ENCODE data around the gene CCDC8.
"Not testable (repeated sequence)": the region's sequence is repeated elsewhere in the genome, so short reads cannot be mapped to it uniquely, and the experiment has no call there.

Gene CCDC8

GRCh38 chr19:46386996-46387712 lies 26.2 kb downstream of the CCDC8 start:
- DNase-seq (ENCODE audit: low spot score in 2 of 2) (no peak), ATAC-seq (ENCODE audit: low read depth) (no peak)
- H3K36me3 Mint-ChIP-seq, result peaks cover 49% of the 10 kb centered on the region
- H3K9me3 Mint-ChIP-seq, result no peaks in the 10 kb centered on the region
- H3K27me3 Mint-ChIP-seq, result no peaks in the 10 kb centered on the region
- H3K4me3 Mint-ChIP-seq, result no peak overlapping the region
- no peaks in the 10 kb centered on the region for H3K4me1 Mint-ChIP-seq
- no peak overlapping the region for H3K27ac Mint-ChIP-seq

DNA sequence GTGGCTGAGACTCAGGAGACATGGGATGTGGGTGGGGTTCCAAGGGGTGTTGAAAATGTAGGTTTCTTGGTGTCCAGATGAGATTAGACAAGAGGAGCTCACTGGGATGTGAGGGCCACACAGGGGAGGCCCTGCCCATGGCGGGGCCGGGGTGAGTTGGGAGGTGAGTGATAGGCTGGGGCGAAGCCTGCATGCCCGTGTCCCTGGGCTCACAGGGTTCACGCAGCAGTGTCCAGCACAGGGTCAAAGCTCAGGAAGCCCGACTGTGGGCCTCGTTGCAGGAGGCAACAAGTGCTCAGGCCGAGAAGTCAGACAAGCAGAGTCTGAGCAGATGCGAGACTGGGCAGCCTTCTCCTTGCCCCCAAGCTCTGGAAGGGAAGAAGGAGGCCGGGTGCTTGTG lies 27.2 kb downstream of the CCDC8 start:
- H3K36me3 Mint-ChIP-seq, result peaks cover 50% of the 10 kb centered on the region
- H3K4me1 Mint-ChIP-seq, result no peaks in the 10 kb centered on the region
- H3K27me3 Mint-ChIP-seq, result no peaks in the 10 kb centered on the region
- no peak for DNase-seq (ENCODE audit: low spot score in 2 of 2)
- no peak overlapping the region for H3K4me3 Mint-ChIP-seq
- ATAC-seq (ENCODE audit: low read depth), result no peak
- H3K27ac Mint-ChIP-seq, result no peak overlapping the region
- H3K9me3 Mint-ChIP-seq, result no peaks in the 10 kb centered on the region

- Mint-ChIP-seq H3K36me3 (peaks cover 53% of the 10 kb centered on the region), H3K27me3 (no peaks in the 10 kb centered on the region), H3K4me3 (no peak overlapping the region), H3K4me1 (no peaks in the 10 kb centered on the region), H3K27ac (no peak overlapping the region), H3K9me3 (no peaks in the 10 kb centered on the region)
- DNase-seq (ENCODE audit: low spot score in 2 of 2) (no peak), ATAC-seq (ENCODE audit: low read depth) (no peak)
These were observed 27.7 kb downstream of the CCDC8 start for GRCh38 chr19:46385636-46386035.

DNA sequence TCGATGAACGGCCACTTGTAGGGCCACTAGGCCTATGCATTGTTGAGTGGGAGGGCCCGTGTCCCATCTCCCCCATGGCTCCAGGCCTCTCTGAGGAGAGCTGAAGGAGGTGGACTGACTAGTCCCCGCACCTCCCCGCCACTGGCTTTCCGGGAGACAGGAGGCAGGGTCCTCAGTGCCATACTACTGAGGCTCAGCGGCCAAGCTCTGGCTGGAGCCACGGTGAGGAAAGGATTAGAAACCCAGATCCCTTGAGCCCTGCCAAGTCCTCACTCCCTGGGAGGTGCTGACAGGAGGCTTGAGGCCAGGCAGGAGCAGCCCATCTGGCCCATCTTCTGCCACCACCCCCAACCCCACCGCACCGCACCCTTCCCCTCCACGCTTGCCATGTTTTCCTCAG lies 29.0 kb downstream of the CCDC8 start:
- H3K4me1 Mint-ChIP-seq, result no peaks in the 10 kb centered on the region
- ATAC-seq (ENCODE audit: low read depth), result no peak
- DNase-seq (ENCODE audit: low spot score in 2 of 2), result no peak
- H3K36me3 Mint-ChIP-seq, result peaks cover 53% of the 10 kb centered on the region
- H3K4me3 Mint-ChIP-seq, result no peak overlapping the region
- no peaks in the 10 kb centered on the region for H3K9me3 Mint-ChIP-seq
- no peaks in the 10 kb centered on the region for H3K27me3 Mint-ChIP-seq
- no peak overlapping the region for H3K27ac Mint-ChIP-seq

- H3K27ac Mint-ChIP-seq, result no peak overlapping the region
- ATAC-seq (ENCODE audit: low read depth), result no peak
- DNase-seq (ENCODE audit: low spot score in 2 of 2), result no peak
- H3K4me1 Mint-ChIP-seq, result no peaks in the 10 kb centered on the region
- H3K9me3 Mint-ChIP-seq, result no peaks in the 10 kb centered on the region
- H3K36me3 Mint-ChIP-seq, result peaks cover 52% of the 10 kb centered on the region
- H3K4me3 Mint-ChIP-seq, result no peak overlapping the region
- no peaks in the 10 kb centered on the region for H3K27me3 Mint-ChIP-seq
These were observed 29.5 kb downstream of the CCDC8 start for GRCh38 chr19:46383846-46384245.

- Mint-ChIP-seq H3K9me3 (no peaks in the 10 kb centered on the region), H3K36me3 (peaks cover 50% of the 10 kb centered on the region), H3K4me3 (no peak overlapping the region), H3K4me1 (no peaks in the 10 kb centered on the region), H3K27ac (no peak overlapping the region), H3K27me3 (no peaks in the 10 kb centered on the region)
- DNase-seq (ENCODE audit: low spot score in 2 of 2), result no peak
- no peak for ATAC-seq (ENCODE audit: low read depth)
These were observed 30.1 kb downstream of the CCDC8 start for GRCh38 chr19:46383171-46383815.

GRCh38 chr19:46381756-46382345 lies 31.5 kb downstream of the CCDC8 start:
- ATAC-seq (ENCODE audit: low read depth) (no peak), DNase-seq (ENCODE audit: low spot score in 2 of 2) (no peak)
- Mint-ChIP-seq H3K27ac (peak overlapping the region; percentile 60), H3K9me3 (no peaks in the 10 kb centered on the region), H3K4me1 (no peaks in the 10 kb centered on the region), H3K36me3 (peaks cover 51% of the 10 kb centered on the region), H3K27me3 (no peaks in the 10 kb centered on the region), H3K4me3 (no peak overlapping the region)

DNA sequence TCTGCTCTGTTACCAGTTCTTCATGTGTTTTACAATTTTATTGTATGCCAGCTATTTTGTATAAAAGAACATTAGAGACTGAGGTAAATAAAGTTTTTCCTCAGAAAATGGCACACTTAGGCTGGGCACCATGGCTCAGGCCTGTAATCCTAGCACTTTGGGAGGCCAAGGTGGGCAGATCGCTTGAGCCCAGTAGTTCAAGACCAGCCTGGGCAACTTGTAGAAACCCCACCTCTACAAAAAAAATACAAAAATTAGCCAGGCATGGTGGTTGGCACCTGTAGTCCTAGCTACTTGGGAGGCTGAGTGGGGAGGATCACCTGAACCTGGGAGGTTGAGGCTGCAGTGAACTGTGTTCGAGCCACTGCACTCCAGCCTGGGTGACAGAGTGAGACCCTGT lies 32.0 kb downstream of the CCDC8 start:
- H3K4me1 Mint-ChIP-seq, result no peaks in the 10 kb centered on the region
- H3K27me3 Mint-ChIP-seq, result no peaks in the 10 kb centered on the region
- ATAC-seq (ENCODE audit: low read depth) (no peak), DNase-seq (ENCODE audit: low spot score in 2 of 2) (no peak)
- H3K9me3 Mint-ChIP-seq, result no peaks in the 10 kb centered on the region
- peaks cover 54% of the 10 kb centered on the region for H3K36me3 Mint-ChIP-seq
- no peak overlapping the region for H3K27ac Mint-ChIP-seq
- no peak overlapping the region for H3K4me3 Mint-ChIP-seq

DNA sequence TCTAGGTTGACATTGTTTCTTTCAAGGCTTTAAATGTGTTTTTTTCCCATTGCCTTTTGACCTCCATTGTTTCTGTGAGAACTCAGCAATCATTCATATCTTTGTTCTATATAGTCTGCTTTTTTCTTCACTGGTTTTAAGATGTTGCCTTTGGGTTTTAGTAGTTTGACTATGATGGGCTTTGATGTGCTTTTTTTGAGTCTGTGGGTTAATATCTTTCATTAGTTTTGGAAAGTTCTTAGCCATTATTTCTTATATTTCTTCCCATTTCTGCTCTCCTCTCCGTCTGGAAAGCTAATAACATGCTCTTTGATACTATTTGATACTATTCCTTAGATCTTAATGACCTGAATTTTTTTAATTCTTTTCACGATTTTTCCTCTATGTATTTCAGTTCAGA lies 32.7 kb downstream of the CCDC8 start:
- no peak overlapping the region for H3K27ac Mint-ChIP-seq
- no peak for DNase-seq (ENCODE audit: low spot score in 2 of 2)
- ATAC-seq (ENCODE audit: low read depth), result no peak
- H3K9me3 Mint-ChIP-seq, result no peaks in the 10 kb centered on the region
- H3K36me3 Mint-ChIP-seq, result peaks cover 56% of the 10 kb centered on the region
- no peak overlapping the region for H3K4me3 Mint-ChIP-seq
- H3K4me1 Mint-ChIP-seq, result no peaks in the 10 kb centered on the region
- no peaks in the 10 kb centered on the region for H3K27me3 Mint-ChIP-seq

GRCh38 chr19:46378268-46378667 lies 35.1 kb downstream of the CCDC8 start:
- H3K9me3 Mint-ChIP-seq, result no peaks in the 10 kb centered on the region
- H3K27me3 Mint-ChIP-seq, result no peaks in the 10 kb centered on the region
- no peak for DNase-seq (ENCODE audit: low spot score in 2 of 2)
- no peak overlapping the region for H3K4me3 Mint-ChIP-seq
- H3K27ac Mint-ChIP-seq, result no peak overlapping the region
- no peak for ATAC-seq (ENCODE audit: low read depth)
- no peaks in the 10 kb centered on the region for H3K4me1 Mint-ChIP-seq
- H3K36me3 Mint-ChIP-seq, result peaks cover 46% of the 10 kb centered on the region

DNA sequence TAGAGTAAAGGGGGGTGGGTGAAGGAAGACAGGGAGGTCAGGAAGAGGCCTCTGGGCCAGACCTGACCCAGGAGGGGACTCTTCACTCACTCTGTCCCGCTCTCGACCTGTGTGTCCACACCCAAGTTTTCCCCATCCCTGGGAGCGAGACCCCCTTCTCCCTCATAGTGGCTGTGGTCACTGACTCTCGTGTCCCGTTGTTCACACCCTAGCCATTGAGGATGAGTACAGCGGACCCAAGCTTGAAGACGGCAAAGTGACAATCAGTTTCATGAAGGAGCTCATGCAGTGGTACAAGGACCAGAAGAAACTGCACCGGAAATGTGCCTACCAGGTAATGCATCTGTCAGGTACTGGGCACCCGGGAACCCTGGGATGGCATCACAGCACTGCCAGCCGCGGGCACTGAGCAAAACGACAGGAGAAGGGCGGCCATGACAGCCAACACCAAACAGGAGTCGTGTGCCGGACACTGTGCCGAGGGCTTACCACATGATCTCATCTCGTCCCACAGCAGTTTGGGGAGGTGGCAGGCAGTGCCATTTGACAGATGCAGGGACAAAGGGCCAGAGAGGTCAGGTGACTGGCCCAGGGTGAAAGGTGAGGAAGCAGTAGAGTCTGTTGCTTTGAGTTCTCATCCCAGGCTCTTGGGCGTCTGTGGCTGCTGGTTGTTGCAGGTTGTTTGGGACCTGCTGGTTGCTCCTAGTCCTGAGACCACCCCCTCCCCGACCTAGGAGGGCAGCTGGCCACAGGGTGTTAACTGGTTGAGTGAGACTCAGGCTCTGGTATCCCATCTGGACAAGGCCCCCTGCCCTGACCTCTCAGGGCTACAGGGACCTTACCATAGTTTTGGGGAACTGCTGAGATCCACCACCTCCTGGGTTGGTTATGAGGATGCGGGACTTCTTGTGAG lies 36.9 kb downstream of the CCDC8 start:
- Mint-ChIP-seq H3K36me3 (peaks cover 36% of the 10 kb centered on the region), H3K4me1 (no peaks in the 10 kb centered on the region), H3K9me3 (no peaks in the 10 kb centered on the region), H3K27ac (no peak overlapping the region), H3K27me3 (no peaks in the 10 kb centered on the region), H3K4me3 (no peak overlapping the region)
- no peak for DNase-seq (ENCODE audit: low spot score in 2 of 2)
- ATAC-seq (ENCODE audit: low read depth), result no peak

GRCh38 chr19:46375476-46376067 lies 37.8 kb downstream of the CCDC8 start:
- H3K4me3 Mint-ChIP-seq; H3K9me3 Mint-ChIP-seq; H3K27me3 Mint-ChIP-seq; H3K4me1 Mint-ChIP-seq; DNase-seq (ENCODE audit: low spot score in 2 of 2); ATAC-seq (ENCODE audit: low read depth); H3K27ac Mint-ChIP-seq: not testable (repeated sequence)
- peaks cover 30% of the 10 kb centered on the region for H3K36me3 Mint-ChIP-seq

- Mint-ChIP-seq H3K27ac (no peak overlapping the region), H3K4me3 (no peak overlapping the region)
These were observed 38.6 kb downstream of the CCDC8 start for GRCh38 chr19:46374536-46375475.

More at GRCh38 chr19:46374536-46375475, 38.6 kb downstream of the CCDC8 start:
- peaks cover 26% of the 10 kb centered on the region for H3K36me3 Mint-ChIP-seq
- H3K4me1 Mint-ChIP-seq, result no peaks in the 10 kb centered on the region
- no peaks in the 10 kb centered on the region for H3K9me3 Mint-ChIP-seq
- no peak for DNase-seq (ENCODE audit: low spot score in 2 of 2)
- no peaks in the 10 kb centered on the region for H3K27me3 Mint-ChIP-seq
- no peak for ATAC-seq (ENCODE audit: low read depth)
